A673 (cell line): ENCODE measurements around the gene PAPPA. TPM values are rescaled to one million over a fixed set of nuclear protein-coding genes. Genes with fewer than 3 reads are reported as not detected.

Source experiments
- BruUV-seq: library from RNA; stranded (reverse); fragments of 400-500 nt; replicated peaks from 2 replicates; lab custom pipeline; 2021; lab: Mats Ljungman, UMichigan
- CTCF ChIA-PET: fragments of 300-600 bp; sonication (Branson Sonifier 250); formaldehyde crosslinking; loops from one replicate; lab custom pipeline; 2022; ENCODE audit warnings: antibody characterized with exemption; lab: Charles Lee
- POLR2A ChIA-PET: fragments of 300-600 bp; sonication (Branson Sonifier 250); formaldehyde crosslinking; loops from one replicate; lab custom pipeline; 2022; ENCODE audit warnings: antibody characterized with exemption; ENCODE audit not compliant: low non-redundant PET; lab: Charles Lee
- DNase-seq: peaks from one replicate; pipeline ENCODE4 v3.0.0-alpha.2; 2015; ENCODE audit warnings: low spot score
- H3K27ac ChIP-seq: fragments of 200-600 bp; sonication (generic); 2 replicates; pipeline ENCODE4 v1.5.1; 2016; ENCODE audit warnings: mixed run types, low read depth, mild to moderate bottlenecking, mixed read lengths, antibody characterized with exemption, low read length; ENCODE audit not compliant: poor library complexity, severe bottlenecking
- H3K27me3 ChIP-seq: fragments of 200-600 bp; sonication (generic); replicated peaks from 2 replicates; pipeline ENCODE4 v1.6.1; 2017; ENCODE audit warnings: mixed run types, low read depth, mild to moderate bottlenecking, mixed read lengths, antibody characterized with exemption, low read length; ENCODE audit not compliant: insufficient read depth, poor library complexity
- H3K36me3 ChIP-seq: fragments of 200-600 bp; sonication (generic); 2 replicates; pipeline ENCODE4 v1.6.1; 2016; ENCODE audit warnings: mixed run types, mild to moderate bottlenecking, mixed read lengths, antibody characterized with exemption, low read length; ENCODE audit not compliant: insufficient read depth, poor library complexity, severe bottlenecking
- H3K4me1 ChIP-seq: fragments of 200-600 bp; sonication (generic); 2 replicates; pipeline ENCODE4 v1.6.1; 2017; ENCODE audit warnings: mixed run types, mild to moderate bottlenecking, mixed read lengths, antibody characterized with exemption, low read length; ENCODE audit not compliant: insufficient read depth, poor library complexity, severe bottlenecking
- H3K4me3 ChIP-seq: fragments of 200-600 bp; sonication (generic); 2 replicates; pipeline ENCODE4 v1.5.1; 2016; ENCODE audit warnings: low read depth, mixed run types, mild to moderate bottlenecking, mixed read lengths, low read length; ENCODE audit not compliant: poor library complexity, severe bottlenecking
- H3K9me3 ChIP-seq: fragments of 200-600 bp; sonication (generic); 2 replicates; pipeline ENCODE4 v1.6.1; 2016; ENCODE audit warnings: mixed run types, low read depth, mild to moderate bottlenecking, mixed read lengths, antibody characterized with exemption, low read length; ENCODE audit not compliant: poor library complexity, severe bottlenecking
- EZH2 ChIP-seq: fragments of 200-600 bp; sonication (generic); IDR thresholded peaks from 2 replicates; pipeline ENCODE4 v1.6.1; 2017; ENCODE audit warnings: borderline replicate concordance, low read depth, mild to moderate bottlenecking, mixed read lengths, antibody characterized with exemption, low read length; ENCODE audit not compliant: poor library complexity, severe bottlenecking
- intact Hi-C: fragments of 100-400 bp; cut with micrococcal nuclease; formaldehyde crosslinking; loops from one replicate; pipeline ENCODE4 v1.10.0; 2022; ENCODE audit not compliant: unreplicated experiment
- total RNA-seq: library from RNA; stranded (reverse); gene quantifications from 2 replicates; pipeline ENCODE4 v1.2.3, GENCODE V29; 2021
- TF ChIP-seq, protein P1 (sequence below): fragments of 300-800, 200-600 bp; sonication (generic); conservative IDR thresholded peaks from 2 replicates; pipeline ENCODE4 v1.5.1; 2017; ENCODE audit warnings: low read depth, mild to moderate bottlenecking, antibody characterized with exemption, low read length, moderate library complexity, mixed read lengths

The PAPPA gene
- total RNA-seq, 1 experiment from 2014 or later: 47.4 TPM

DNA sequence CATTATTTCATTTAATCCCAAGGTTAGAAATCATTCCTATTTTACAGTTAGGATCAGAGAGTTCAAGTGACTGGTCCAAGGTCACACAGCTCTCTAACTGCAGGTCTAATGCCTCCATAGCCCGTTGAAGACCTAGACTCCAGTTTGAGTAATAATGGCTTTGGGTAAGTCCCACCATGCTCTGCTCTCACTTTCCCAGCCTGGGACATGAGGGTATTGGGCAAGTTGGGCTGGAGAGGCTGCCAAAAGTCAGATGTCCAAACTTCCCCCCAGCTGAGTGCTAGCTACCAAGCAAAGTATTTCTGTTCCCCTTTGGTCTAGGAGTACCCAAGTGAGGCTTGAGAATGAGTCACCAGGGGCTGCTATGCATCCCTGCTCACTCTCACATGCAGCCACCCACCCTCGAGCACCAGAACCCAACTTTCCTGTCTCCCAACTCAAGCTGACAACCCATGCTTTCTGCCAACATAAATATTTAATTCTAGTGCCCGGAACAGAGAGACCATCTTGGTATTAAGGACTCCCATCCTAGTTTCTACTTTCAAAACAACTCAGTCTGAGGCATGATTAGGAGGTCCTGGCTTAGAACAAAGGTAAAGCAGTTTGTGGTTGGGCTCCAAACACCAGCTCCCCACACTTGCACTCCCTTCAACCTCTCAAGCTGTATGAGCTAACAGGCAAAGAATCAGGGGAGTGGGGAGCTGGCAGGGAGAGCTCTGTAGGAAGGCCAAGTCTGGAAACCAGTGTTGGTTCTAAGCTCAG lies 297.0 kb downstream of the PAPPA start:
- no peaks in the 10 kb centered on the region for H3K4me1 ChIP-seq
- CTCF ChIA-PET: no interaction called here
- H3K4me3 ChIP-seq: no peak overlapping the region
- H3K27me3 ChIP-seq: no peaks in the 10 kb centered on the region
- no peaks in the 10 kb centered on the region for H3K9me3 ChIP-seq
- no TSS peak for BruUV-seq
- POLR2A ChIA-PET: no interaction called here
- no peaks in the 10 kb centered on the region for H3K36me3 ChIP-seq
- no peak overlapping the region for H3K27ac ChIP-seq
- intact Hi-C loops: no loop called here
- no peak for TF ChIP-seq EZH2
- TF ChIP-seq, protein P1, sequence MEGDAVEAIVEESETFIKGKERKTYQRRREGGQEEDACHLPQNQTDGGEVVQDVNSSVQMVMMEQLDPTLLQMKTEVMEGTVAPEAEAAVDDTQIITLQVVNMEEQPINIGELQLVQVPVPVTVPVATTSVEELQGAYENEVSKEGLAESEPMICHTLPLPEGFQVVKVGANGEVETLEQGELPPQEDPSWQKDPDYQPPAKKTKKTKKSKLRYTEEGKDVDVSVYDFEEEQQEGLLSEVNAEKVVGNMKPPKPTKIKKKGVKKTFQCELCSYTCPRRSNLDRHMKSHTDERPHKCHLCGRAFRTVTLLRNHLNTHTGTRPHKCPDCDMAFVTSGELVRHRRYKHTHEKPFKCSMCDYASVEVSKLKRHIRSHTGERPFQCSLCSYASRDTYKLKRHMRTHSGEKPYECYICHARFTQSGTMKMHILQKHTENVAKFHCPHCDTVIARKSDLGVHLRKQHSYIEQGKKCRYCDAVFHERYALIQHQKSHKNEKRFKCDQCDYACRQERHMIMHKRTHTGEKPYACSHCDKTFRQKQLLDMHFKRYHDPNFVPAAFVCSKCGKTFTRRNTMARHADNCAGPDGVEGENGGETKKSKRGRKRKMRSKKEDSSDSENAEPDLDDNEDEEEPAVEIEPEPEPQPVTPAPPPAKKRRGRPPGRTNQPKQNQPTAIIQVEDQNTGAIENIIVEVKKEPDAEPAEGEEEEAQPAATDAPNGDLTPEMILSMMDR: no peak
- no peak for DNase-seq

DNA sequence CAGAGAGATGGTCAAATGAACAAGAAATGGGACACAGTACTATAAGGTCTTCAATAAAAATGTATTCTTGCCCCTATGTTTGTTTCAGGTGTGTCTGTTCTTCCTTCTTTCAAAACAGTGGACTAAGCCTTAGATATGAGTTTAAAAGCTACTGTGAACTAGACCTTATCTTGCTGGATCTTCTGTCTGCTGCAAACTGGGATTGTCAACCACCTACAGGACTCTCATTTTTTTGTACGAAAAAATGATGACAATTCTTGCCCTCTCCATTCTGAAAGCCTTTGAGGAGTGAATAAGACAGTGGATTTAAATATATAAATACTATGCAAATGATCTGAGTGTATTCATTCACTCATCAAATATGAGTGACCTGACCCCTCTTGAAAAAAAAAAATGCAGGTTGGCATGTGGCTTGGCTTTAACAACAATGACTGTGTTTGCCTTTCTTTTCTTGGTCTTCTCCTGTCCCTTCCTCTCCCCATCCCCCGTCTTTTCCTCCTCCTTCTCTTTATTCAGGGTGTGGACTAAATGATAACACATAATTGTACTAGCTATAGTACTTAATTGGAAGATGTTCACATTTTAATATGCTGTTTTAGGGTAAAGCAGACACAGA lies 298.0 kb downstream of the PAPPA start:
- DNase-seq: no peak
- intact Hi-C loops: no loop called here
- H3K4me1 ChIP-seq: no peaks in the 10 kb centered on the region
- CTCF ChIA-PET: no interaction called here
- no peak overlapping the region for H3K4me3 ChIP-seq
- no peaks in the 10 kb centered on the region for H3K27me3 ChIP-seq
- H3K9me3 ChIP-seq: peaks cover 6% of the 10 kb centered on the region
- no TSS peak for BruUV-seq
- POLR2A ChIA-PET: no interaction called here
- H3K36me3 ChIP-seq: no peaks in the 10 kb centered on the region
- TF ChIP-seq, protein P1: no peak
- TF ChIP-seq EZH2: no peak
- no peak overlapping the region for H3K27ac ChIP-seq
